ENCODE measurements around the gene RTL10.

GRCh38 chr22:19844377-19845053, 10.2 kb downstream of the RTL10 start:
- no peak for TF ChIP-seq CTCF (IDR thresholded peaks at IDR 0.05)
- TF ChIP-seq POLR2A (IDR thresholded peaks at IDR 0.05) = peak; percentile 18
